PFSK-1 (cell line): Measurements from ENCODE around the gene ANKRD33B.

Source experiments
- POLR2AphosphoS5 ChIP-seq: IDR thresholded peaks from 2 replicates; pipeline ENCODE4 v1.6.1; 2012; ENCODE audit warnings: low read depth, mild to moderate bottlenecking, control low read depth, low read length, moderate library complexity
- TAF1 ChIP-seq: IDR thresholded peaks from 2 replicates; pipeline ENCODE4 v1.6.1; 2012; ENCODE audit warnings: low read length, control low read depth, borderline replicate concordance; ENCODE audit not compliant: insufficient read depth

- TF ChIP-seq TAF1 (no peak), POLR2AphosphoS5 (no peak)
Measured at GRCh38 chr5:10634562-10634961, 70.7 kb downstream of the ANKRD33B start.
